Coronary artery (tissue), 2 donors: ENCODE results near the gene TAMALIN.

ENCODE experiments used
- DNase-seq: peaks from one replicate; pipeline ENCODE4 v3.0.0-alpha.2; 2017; ENCODE audit warnings: low spot score
- H3K27ac ChIP-seq, 2 donors: fragments of 200-600 bp; sonication (generic); one replicate each; pipeline ENCODE4 v1.5.1; 2016 to 2019
- H3K4me3 ChIP-seq: fragments of 200-600 bp; sonication (generic); 2 replicates; pipeline ENCODE4 v1.5.1; 2016; ENCODE audit warnings: mild to moderate bottlenecking, moderate library complexity
- TF ChIP-seq, protein P1 (sequence below): fragments of 200-600 bp; sonication (generic); IDR thresholded peaks from one replicate; pipeline ENCODE4 v1.5.1; 2019; ENCODE audit warnings: antibody characterized with exemption

The TAMALIN gene

DNA sequence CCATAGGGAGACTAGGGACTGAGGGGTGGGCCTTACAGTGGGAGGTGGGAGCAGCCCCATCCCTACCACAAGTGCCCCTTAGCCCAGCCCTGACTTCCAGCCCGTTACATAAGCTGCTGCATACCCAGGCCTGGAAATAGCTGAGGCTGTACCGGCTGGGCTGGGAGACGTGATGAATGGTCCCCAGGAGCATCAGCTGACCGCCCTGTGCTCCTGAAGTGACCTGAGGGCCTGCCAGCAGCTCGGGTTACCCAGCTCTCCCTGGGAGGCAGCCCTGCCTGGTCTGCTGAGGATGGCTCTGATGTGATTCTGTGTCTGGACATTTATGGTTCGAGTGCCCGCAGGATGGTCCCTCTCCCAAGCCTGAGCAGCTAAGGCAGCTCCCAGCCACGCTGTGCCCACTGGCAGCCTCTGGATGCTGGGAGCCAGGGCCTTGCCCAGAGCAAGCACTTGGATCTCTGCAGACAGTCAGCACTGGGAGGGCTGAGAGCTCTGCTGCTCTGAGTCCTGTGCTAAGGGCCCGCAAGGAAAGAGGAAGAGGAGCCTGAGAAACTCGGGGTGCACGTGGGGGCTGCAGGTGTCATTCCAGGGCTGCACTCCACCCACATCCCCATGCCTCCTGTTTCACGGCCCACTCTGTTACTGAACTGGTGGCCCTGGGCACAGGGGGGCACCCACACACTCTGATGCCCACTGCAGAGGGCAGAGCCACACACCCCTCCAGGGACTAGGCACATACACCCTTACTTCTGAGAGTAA lies 20.5 kb downstream of the TAMALIN start:
- H3K4me3 ChIP-seq, result no peak overlapping the region
- TF ChIP-seq, protein P1, sequence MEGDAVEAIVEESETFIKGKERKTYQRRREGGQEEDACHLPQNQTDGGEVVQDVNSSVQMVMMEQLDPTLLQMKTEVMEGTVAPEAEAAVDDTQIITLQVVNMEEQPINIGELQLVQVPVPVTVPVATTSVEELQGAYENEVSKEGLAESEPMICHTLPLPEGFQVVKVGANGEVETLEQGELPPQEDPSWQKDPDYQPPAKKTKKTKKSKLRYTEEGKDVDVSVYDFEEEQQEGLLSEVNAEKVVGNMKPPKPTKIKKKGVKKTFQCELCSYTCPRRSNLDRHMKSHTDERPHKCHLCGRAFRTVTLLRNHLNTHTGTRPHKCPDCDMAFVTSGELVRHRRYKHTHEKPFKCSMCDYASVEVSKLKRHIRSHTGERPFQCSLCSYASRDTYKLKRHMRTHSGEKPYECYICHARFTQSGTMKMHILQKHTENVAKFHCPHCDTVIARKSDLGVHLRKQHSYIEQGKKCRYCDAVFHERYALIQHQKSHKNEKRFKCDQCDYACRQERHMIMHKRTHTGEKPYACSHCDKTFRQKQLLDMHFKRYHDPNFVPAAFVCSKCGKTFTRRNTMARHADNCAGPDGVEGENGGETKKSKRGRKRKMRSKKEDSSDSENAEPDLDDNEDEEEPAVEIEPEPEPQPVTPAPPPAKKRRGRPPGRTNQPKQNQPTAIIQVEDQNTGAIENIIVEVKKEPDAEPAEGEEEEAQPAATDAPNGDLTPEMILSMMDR, result no peak
- H3K27ac ChIP-seq, result no peak overlapping the region

DNA sequence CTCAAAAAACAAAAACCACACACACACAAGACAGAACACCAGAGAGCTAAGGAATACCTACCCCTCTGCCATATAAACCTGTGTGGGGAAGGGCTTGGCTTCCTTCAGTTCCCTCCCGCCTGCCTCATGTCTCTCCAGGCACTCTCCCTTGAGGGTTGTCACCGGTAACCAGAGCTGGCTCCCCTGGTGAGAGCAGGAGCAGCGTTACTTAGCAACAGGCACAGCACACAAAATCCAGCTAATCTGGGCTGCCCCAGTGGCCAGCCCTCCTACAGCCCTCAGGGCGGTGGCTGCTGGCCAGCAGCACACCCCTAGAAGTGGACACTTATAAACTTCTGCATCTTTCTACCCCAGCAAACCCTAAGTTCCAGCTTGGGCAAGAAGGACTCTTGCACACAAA lies 22.9 kb downstream of the TAMALIN start:
- Histone ChIP-seq H3K27ac (no peak overlapping the region), H3K4me3 (no peak overlapping the region)
- DNase-seq, result no peak
- TF ChIP-seq, protein P1, result no peak

More for the DNA sequence above, 20.5 kb downstream of the TAMALIN start:
- no peak for DNase-seq

DNA sequence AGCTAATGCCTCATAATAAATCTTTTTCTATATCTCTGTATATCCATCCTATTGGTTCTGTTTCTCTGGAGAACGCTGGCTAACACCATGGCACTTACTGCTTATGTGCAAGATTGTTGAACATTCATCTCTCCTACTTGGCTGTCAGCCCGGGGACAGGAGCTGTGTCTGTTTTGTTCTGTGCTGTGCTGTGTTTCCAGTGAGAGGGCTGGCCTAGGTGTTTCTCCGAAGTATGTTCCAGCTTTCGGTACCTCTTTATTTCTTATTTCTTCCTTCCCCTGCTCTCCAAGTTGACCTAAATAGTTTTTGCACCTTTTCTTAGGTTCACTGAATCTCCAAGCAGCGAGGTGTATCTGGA lies 25.7 kb downstream of the TAMALIN start:
- TF ChIP-seq, protein P1, result no peak
- Histone ChIP-seq H3K4me3 (peak overlapping the region; percentile 63), H3K27ac (peak overlapping the region; percentile 89 to 94)
- no peak for DNase-seq

DNA sequence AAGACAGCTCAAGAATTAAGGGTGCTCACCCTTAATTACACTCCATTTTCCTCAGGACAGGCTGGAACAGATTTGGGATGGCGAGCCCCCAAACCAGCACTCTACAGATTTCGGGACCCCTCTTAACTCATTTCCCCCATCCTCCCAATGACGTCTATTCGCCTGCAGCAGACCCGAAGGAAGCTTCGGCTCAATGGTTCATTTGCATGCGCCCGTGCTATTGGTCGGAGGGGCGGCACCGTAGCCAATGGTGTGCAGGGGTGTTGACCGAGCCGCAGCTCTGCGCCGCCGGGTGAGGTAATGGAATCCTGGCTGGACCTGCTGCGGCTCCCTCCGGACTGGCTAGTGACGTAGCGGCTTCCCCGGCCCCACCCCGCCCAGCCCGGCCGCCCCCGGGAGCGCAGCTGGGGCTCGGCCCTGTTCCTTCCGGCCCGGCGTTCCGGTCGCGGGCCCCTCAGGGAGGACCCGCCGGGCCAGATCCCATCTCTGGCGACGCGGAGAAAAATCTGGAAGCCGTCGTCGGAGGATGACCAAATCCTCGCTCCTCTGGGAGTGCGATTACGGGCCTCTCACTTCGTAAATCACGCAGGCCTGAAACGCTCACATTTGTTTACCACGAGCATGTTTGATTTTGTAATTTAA lies 26.2 kb downstream of the TAMALIN start:
- H3K4me3 ChIP-seq, result peak overlapping the region; percentile 63
- peak; percentile 100 for DNase-seq
- TF ChIP-seq, protein P1, result no peak
- peak overlapping the region; percentile 89 to 94 for H3K27ac ChIP-seq

DNA sequence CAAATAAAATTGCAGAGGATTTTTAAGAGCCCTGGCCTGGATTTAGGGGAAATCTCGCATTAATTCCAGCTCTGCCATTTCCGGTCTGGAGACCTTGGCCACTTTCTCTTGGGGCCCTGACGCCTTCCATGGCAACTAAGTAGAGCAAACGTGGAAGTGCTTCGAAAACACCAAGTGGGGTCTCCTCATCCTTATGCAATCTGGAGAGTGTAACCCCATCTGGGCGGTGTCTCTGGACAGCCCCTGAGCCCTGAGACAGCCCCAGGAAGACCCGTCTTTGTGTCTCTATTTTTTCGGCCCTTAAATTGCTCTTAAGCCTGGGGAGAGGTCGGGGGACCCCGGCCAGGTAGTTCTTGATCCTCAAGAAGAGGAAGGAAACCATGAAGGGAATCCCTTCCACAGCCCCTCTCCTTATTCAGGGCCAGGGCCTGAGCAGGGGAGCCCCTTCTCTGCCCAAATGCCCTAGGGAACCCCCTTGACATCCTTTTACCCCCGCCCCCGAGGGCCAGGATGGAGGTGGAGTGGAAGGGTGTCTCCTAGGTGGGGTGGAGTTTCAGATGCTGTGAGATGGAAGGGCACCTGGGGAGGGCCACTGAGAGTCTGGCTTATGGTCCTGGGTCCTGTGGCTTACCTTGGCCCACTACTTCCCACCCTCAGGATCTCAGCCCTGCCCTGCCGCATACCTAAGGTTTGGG lies 26.8 kb downstream of the TAMALIN start:
- Histone ChIP-seq H3K27ac (peak overlapping the region; percentile 89 to 94), H3K4me3 (peak overlapping the region; percentile 63)
- no peak for DNase-seq
- TF ChIP-seq, protein P1, result no peak

DNA sequence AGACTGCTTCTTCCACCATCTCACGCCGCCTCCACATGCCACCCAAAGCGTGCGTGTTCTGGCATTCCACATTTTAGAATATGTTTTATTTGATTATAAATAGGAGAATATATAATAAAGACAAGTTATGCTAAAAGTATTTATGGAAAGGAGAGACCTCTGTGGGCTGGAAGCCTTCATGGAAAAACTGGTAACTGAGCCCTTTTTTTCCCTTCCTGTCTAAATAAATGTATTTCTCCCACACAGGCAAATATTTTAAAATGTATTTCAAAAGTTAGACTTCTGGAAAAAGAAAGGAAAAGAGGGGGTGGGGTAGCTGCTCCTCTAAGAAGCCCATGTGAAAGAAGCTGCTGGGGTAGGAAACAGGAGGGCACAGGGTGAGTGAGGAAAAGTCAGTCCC lies 28.4 kb downstream of the TAMALIN start:
- Histone ChIP-seq H3K27ac (peak overlapping the region; percentile 91 to 99), H3K4me3 (no peak overlapping the region)
- DNase-seq, result no peak
- TF ChIP-seq, protein P1, result no peak
